ENCODE results near the gene OLFM1.
A peak's percentile ranks its signal among the peaks of the same experiment; 100 is the strongest.
"Not testable (repeated sequence)": the region's sequence is repeated elsewhere in the genome, so short reads cannot be mapped to it uniquely, and the experiment has no call there.

The OLFM1 gene

DNA sequence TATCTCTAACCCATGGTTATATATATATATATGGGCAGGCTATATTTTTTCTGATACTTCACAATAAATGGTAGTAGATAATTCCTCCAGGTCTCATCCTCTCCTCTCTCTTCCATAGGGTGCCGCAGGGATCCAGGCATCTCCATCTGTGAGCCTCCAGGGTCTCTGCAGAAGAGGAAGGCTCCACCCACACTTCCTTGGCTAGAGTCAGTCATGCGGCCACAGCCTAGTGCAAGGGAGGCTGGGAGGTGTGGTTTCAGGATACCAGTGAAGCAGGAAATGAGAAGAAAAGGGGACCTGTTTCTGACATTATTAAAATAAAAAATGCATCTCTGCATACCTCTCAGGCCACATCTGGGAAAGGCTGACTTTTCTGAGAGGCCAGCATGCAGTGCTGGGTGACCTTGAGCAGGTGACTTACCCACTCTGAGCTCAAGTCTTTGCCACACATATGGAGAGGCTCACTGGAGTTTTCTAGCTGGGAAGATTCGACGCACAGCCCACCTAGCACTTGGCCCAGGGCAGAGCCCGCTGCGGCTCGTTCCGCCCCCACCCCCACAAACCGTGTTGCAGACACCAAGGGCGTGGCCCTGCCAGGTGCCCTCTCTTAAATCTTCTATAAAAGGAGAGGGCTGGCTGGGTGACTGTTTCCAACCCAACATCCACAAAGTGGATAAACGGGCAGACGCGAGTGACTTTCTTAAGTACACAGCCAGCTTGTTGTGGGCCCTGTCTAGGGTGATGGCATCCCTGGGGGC, 47.9 kb downstream of the OLFM1 start:
- DNase-seq: no peak

DNA sequence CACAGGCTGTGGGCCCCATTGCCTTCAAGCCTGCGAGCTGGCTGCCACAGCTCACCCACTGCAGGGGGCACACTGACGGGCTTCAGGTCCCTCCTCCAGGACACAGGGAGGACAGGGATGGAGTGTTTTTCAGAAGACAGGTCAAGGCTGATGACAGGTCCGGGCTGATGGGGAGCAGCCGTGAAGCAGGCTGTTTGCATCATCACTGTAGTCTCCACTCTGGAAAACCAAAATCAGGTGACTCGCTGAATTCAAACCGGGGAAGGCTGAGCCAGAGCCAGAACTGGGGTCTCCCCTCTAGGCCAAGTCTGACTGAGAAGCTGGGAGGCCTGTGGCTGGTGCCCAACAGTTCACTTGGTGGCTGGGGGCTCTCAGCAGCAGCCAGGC, 48.5 kb downstream of the OLFM1 start:
- no peak for DNase-seq

DNA sequence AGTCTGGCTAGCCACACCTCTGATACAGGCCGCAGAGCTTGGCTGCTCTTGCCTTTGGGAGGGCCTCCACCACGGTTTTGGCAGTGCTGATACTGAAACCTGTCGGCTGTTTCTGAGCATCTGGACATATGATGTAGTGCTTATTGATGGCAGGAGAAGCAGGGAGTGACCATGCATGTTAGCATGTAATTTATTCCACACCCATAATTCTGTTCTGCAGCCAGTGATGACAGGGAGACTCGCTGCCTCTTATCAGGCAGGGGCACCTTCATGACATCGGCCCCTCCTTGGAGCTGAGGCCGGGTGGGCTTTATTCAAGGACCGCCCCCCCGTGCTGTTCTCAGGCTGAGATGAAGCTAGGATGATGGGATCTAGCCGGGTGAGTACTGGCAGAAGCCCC, 49.0 kb downstream of the OLFM1 start:
- DNase-seq: no peak

DNA sequence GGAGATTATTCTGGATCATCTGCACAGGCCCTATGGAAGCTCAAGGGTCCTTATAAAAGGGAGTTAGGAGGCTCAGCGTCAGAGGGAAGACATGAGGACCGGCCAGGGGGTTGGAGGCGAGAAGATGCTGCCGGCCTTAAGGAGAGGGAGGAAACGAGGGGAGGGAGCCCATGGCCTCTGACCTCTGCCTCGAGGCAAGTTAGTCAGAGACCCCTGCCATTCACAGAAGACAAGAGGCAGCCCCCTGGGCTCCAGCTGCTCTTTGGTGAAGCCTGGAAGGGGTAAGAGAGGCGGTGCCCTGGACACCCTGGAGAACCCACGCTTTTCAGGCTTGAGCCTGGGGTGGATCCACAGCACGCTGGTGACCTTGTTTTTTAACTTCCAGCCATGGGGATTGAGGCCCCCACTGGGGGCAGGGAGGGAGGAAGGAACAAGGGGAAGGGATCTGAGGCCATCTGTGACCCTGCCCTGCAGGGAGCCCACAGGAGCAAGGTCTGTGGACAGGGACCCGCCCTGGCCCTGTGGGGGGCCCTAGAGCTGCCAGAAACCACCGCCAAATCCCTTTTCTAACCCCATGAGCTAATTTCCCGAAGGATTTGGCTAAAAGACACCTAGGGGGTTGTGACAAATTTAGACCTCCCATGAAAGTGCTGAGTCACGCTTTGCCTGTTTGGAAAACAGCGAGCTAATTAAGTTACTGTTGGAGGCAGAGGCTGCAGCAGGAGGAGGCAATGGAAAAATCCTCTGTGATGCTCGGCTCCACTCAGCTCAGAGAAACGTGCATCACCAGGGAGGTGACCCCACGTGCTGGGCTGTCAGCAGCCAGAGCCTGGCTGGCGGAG, 49.7 kb downstream of the OLFM1 start:
- peak; percentile 31 for DNase-seq

DNA sequence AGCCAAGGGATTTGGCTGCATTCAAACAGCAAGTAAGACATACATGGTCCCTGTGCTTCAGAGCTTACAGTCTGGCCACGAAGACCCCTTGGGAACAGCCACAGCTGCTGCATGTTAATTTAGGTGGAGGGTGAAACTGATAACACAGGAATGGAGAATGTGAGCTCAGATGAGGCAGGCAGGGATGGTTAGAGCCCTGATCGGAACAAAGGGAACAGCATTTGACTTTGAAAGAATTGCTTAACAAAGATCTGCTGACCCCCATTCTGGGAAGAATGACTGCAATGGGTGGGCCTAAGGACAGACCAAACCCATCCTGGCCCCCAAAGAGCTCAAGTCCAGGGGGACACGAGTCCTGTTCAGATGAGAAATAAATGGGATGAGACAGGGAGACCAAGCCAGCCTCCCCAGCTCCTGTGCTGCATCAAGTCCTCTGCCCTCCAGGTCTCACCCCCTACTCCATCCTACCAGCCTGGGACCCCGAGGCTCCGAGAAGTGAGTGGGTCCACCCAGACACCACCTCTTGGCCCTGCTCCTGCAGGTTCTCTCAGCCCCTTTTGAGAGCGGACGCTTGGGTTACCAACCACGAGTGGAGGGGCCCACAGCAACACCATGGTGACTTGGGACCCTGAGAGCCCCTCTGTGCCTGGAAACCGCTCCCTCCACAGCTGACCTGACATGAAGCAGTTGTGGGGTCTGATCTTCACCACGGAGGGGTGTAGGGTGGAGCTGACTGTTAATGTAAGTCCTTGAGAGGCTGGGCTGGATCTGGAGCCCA, 50.8 kb downstream of the OLFM1 start:
- no peak for DNase-seq

DNA sequence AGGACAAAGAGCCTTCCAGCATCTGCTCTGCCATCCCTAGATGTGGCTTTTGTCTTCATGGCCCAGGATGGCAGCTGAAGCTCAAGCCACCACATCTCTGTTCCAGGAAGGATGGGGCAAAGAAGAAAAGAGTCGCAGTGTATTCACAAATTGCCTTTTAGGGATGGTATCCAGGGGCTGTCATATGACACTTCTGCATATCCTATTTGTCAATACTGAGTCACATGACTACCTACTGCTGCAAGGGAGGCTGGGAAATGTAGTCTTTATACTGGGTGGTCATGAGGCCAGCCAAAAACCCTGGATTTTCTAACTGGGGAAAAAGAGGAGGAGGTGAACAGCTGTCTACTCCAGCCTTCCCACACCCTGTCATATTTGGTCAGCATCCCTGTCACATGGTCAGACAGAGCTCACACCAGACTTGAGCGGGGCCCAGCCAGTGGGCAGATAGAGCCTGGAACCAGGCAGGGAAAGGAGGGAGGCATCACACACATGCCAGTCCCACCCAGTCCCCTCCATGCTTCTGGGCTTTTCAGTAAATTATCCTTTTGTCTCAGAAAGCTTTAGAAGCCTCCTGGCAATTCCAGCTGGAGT, 52.0 kb downstream of the OLFM1 start:
- DNase-seq: no peak

DNA sequence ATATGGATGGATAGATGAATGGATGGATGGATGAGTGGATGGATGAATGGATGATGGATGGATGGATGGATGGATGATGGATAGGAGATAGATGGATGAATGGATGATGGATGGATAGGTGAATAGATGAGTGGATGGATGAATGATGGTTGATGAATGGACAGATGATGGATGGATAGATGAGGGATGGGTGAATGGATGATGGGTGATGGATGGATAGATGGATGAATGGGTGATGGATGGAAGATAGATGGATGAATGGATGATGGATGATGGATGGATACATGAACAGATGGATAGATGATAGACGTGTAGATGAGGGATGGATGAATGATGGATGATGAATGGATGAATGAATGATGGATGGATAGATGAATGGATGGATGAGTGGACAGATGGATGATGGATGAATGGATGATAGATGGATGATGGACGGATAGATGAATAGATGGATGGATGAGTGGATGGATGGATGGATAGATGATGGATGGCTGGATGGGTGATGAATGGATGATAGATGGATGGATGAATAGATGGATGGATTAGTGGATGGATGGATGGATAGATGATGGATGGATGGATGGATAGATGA, 53.8 kb downstream of the OLFM1 start:
- no peak for DNase-seq

DNA sequence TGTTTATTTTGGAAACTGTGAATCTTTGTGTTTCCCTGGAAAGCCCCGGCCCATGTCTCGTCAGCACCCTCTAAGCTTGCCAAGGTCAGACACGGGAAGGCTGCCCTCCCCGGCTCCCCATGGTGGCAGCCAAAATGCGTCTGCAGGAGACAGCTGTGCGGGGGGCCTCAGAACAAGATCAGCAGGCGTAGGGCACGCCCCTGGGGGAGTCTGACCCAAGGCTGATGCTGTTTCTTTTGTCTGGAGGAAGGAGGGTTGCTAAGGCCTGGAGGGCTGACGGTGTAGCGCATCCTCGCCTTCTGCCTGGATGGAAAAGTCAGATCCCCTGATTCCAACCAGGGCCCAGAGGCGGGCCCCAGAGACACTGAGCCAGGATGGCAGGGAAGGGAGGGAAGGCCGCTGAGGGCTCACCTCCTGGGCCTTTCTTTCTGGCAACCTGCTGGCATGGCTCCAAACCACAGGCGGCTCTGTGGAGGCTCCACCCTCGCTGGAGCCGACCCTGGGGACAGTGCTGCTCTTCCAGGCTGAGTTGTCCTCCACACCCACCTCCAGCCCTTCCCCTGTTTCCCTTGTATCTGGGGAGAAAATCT, 57.2 kb downstream of the OLFM1 start:
- no peak for DNase-seq

DNA sequence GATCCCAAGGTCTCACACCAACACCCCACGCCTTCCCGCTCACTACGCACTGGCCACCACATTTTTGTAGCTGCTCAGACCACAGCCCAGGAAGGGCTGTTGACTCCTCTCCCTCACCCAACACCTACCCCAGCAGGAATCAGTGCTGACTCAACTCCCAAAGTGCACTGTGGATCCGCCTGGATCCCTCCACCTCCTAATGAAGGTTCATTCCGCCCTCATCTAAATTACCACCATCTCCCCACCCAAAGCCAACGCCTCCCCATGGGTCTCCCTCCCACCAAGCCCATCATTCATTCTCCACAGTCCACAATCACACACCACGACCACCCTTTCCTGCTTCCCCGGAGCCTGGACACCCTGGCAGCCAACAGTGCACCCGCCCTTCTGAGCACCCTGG, 57.8 kb downstream of the OLFM1 start:
- DNase-seq: no peak

DNA sequence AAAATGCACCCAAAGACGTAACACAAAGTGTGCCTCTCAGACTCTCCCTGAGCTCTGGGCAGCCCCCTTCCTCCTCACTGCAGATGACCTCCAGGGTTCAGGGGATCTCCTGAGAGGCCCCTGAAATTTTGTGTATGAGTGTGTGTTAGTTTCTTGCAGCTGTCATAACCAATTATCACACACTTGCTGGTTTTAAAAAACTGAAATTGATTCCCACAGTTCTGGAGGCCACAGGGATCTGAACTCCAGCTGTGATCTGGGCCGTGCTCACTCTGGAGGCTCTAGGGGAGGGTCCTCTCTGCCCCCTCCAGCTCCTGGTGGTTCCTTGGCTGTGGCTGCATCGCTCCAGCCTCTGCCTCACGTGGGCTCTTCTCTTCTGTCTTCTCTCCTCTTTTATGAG, 58.8 kb downstream of the OLFM1 start:
- no peak for DNase-seq

DNA sequence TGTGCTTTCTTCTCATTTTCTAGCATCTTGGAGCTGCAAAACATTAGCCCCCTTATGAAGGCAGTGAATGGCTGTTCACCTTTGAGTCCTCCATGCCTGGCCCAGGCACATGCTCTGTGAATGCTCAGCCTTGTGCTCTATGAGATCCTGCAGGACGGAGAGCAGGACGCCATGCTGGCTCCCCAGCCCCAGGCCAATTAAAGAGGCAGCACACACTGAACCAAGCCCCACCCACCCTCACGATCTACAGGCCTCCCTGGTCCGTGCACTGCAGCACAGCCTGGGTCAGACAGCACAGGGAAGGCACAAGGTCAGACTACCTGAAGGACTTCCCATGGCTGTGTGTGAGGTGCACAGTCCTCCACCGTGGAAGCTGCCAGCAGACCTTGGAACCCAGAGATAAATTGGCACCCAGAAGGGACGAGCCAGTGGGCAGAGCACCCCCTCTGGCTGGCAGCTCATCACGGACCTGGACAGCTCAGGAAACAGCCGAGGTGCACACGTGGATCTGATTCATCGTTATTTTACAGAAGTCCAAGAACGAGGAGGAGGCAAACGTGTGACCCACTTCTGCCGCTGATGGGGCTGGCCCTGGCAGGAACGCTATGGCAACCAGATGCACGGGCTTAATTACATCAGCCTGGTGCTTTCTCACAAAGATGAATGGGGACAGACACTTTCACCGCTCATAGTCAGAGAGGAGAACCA, 59.5 kb downstream of the OLFM1 start:
- no peak for DNase-seq

DNA sequence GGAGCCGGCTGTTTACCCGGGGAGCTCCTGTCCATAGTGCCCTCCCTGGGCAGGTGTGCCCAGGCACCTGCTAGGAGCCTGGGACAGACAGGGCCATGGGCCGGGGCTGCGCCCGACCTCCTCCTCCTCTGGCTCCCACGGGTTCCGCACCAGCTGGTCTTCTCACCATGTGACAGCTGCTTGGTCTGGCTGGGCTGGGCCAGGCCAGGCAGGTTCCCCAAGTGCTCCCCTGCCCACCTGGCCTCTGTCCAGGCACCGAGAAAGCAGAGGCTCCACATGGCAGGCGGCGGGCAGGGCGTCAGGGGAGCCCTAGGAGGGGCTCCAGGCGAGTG, 60.0 kb downstream of the OLFM1 start:
- no peak for DNase-seq

DNA sequence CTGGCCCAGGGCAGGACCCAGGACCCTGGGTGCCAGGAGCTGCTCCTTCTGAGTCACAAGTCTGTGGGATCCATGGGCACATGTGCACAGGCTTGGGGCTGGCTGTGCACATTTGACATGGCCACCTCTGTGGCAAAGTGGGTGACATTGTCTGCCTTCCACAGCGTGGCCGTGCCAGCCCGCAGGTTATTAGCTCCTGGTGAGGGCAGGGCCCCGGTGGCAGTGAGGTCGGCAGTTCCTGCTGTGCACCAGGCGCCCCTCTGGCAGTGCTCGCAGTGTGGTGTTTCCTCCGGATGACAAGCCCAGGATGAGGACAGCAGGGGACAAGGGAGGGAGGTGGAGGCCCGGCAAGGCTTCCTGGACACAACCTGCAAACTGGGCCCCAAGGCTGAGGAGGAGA, 60.5 kb downstream of the OLFM1 start:
- no peak for DNase-seq

DNA sequence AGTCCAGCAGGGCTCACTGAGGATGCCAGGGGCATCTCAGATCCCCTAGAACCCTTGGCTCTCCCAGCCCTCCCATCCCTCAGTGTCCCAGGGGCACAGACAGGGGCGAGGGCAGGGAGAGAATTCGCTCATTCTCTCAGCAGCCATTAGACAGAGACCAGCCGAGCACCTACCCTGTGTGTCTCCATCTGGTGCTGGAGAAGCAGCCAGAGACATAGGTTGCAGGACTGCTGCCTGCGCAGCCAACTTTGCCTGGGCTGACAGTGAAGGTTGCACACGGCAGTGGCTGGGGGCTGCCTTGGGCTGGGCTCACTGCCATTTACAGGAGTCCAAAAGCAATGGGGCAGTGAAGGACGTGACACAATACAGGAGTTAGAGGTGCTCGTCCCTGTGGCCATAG, 60.9 kb downstream of the OLFM1 start:
- no peak for DNase-seq

DNA sequence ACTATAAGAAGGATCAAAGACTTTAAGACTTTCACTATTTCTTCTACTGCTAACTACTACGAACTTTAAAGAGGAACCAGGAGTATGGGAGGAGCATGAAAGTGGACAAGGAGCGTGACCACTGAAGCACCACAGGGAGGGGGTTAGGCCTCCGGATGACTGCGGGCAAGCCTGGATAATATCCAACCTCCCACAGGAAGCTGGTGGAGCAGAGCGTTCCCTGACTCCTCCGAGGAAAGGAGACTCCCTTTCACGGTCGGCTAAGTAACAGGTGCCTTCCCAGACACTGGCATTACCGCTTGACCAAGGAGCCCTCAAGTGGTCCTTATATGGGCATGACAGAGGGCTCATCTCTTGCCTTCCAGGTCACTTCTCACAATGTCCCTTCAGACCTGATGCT, 62.4 kb downstream of the OLFM1 start:
- not testable (repeated sequence) for DNase-seq

DNA sequence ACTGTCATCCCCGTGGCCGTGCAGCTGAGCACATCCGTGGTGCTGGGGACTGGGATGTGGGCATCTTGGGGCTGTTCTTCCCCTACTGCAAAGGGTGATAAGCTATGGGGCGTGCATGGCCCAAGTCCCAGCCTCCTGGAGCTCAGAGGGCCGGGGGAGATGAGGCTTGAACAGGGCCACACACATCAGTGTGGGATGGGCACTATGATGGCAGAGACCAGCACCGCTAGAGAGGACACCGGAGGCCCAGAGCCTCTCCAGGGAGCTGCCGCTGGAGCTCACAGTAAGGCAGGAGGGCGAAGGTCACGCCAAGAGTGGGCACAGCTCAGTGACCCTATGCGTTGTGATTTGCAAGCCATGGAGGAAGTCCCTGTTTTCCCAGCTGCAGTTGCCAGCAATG, 63.5 kb downstream of the OLFM1 start:
- DNase-seq: no peak

DNA sequence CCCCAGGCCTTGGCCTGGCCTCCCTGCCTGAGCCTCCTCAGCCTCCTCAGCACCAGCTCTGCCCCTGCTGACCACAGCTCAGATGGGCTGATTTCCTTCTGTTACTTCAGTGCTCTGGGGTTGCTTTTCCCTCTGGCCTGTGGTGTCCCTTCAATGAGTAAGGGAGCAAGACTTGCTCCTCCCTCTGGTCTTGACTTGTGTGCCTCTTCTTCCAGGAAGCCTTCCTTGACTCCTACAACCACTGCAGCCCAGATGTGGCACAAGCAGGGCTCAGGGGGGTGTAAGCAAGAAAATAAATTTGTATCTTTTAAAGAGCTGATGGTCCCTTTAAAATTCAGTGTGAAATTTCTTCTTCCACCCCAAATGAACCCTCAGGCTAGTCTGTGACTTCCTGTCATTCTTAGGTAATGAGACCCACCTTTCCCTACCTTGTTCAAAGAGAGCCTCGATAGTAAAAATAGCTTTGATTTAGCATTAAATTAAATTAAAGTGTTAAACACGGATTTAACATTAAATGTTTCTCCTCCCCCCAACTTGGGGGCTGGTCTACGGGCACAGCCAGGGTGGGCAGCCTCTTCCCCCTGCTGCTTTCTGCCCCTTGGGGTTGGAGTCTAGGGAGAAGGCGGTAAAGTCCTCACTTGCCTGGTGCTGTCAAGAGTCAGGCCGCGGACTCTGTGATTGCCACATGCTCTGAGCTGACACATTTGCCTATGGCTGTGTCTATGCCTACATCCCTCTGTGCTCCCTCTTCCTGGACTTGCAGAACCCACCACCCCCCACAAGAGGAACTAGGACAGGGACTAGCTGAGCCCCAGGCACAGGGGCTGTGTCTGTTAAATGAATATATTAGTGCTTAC, 64.5 kb downstream of the OLFM1 start:
- no peak for DNase-seq

DNA sequence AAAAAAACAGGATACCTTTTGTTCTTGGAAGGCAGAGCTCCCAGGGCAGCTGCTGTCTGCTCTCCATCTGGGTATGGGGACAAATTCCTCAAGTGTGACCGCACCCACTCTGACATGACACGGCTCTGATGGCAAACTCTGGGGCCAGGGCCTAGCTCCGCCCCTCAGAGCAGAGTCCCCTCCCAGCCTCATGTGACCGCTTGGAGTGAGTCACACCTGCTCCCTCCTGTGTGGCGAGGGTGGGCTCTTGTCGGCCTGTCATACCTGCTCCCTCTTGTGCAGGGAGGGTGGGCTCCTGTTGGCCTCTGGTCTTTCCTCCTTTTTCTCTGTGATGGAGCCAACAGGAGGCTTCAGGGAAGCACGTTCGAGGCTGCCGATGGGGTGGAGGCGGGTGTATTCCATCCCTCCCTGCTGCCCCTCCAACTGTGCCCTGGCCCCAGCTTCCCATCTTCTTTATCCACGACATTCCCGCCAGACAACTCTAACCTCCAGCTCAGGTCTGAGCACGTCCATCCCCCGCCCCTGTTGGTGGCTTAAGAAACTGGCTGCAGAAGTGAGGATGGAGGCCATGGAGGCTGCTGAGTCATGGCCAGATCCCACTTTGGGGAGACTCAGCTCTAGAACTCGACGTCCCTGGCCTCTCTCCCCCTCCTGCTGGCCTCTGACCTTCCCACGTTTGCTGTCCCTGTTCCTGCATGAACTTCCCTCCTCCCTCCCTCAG, 65.3 kb downstream of the OLFM1 start:
- no peak for DNase-seq

DNA sequence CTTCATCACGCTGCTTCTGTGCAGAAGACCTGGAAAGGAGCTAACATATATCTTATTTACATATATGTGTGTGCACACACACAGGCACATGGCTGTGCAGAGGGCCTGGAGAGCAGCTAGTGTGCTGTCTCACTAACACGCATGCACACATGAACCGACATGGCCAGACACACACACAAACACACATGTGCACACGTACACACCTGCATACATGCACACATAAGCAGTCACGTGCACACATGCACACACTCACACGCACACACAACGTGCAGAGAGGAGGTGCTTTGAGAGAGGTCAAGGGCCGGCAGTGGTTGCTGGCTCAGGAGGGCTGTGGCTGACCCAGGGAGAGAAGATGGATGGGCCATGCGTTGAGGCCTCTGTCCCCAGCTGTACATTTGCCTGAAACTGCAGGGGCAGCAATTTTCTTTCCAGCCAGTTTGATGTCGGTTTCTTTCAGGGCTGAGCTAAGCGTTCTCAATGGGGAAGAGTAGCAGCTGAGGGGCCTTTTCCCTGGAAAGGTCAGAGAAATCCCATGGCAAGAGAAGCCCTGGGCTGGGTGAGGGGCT, 66.7 kb downstream of the OLFM1 start:
- DNase-seq: no peak

DNA sequence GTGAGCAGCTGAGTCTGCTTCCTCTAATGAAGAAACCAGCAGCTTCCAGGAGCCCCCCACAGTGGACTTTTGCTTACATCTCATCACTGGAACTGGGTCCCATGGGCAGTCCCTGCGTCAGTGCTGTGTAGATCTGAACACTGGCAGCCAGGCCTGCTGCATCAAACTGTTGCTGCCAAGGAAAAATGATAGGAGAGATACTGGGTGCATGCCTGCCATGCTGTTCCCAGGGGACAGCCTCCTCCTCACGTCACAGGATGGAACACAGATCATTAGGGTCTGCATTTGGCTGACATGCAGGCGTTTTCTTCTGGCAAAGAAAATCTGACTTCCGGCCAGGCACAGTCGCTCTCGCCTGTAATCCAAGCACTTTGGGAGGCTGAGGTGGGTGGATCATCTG, 67.9 kb downstream of the OLFM1 start:
- no peak for DNase-seq

Measured in fibroblast of skin of back (primary cell).